ENCODE data around the gene TM9SF4. TPM values are rescaled to one million over a fixed set of nuclear protein-coding genes. Genes with fewer than 3 reads are reported as not detected.

The TM9SF4 gene
- total and polyA plus RNA-seq, 2 of the 8 experiments (the other 6 are each of a cell fraction or from before 2014, with no cell fraction given): 38.4 to 68.7 TPM

DNA sequence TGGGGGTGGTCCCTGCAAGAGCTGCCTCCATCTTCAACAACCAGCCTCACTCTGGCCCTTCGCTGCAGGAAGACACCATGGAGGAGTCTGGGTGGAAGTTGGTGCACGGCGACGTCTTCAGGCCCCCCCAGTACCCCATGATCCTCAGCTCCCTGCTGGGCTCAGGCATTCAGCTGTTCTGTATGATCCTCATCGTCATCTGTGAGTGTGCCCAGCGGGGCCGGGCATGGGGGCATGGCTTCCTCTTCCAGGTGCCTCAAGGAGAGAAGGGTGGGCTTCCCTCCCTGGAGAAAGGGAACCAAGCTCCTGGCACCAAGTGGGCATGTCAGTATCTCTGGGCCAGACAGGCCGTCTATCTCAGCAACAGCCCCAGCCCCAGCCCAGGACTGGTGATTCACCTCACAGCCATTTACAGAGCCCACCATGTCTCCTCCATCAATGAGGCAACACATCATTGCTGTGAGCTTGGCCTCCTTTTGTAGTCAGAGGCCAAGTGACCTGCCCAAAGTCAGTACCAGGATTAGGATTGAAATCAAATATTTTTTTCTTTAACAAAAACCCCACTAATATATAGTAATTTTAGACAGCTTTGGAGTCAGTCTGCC is 40.2 kb downstream of the TM9SF4 start:
- H2BK120ac ChIP-seq (replicated peaks; ENCODE audit: low read depth, low read length): no peak overlapping the region
- no peak overlapping the region for H2AK5ac ChIP-seq (ENCODE audit: low read depth, low read length)
- no peak overlapping the region for H2BK5ac ChIP-seq (ENCODE audit: low read depth, low read length)
- no peak overlapping the region for H3K4me3 ChIP-seq (ENCODE audit: extremely low read depth in 1 of 4, insufficient read depth in 2 of 4, low read depth in 3 of 4, low read length in 4 of 4)
- peaks cover 2% of the 10 kb centered on the region in 2 experiments for H4K20me1 ChIP-seq (replicated peaks in 1 of 2; ENCODE audit: control insufficient read depth in 1 of 2, insufficient read depth in 2 of 2, low read length in 2 of 2)
- H3K79me2 ChIP-seq (ENCODE audit: control insufficient read depth in 1 of 2, insufficient read depth in 2 of 2, low read length in 2 of 2): no peaks in the 10 kb centered on the region
- no peak overlapping the region for H4K91ac ChIP-seq (replicated peaks; ENCODE audit: insufficient read length, low read length)
- no peak overlapping the region for H3K56ac ChIP-seq (replicated peaks; ENCODE audit: insufficient read length, low read depth, low read length)
- no peaks in the 10 kb centered on the region for H3K79me1 ChIP-seq (ENCODE audit: low read depth, low read length)
- no peak overlapping the region for H3K23ac ChIP-seq (ENCODE audit: insufficient read length)
- ChIA-PET POLR2A (ENCODE audit: partially characterized antibody) (no interaction called here), CTCF (ENCODE audit: partially characterized antibody) (interaction anchor here (1.0 kb wide), 1 partner anchor 326 kb away, joined by 4 read pairs; no protein-coding TSS in a partner anchor)
- H3K9ac ChIP-seq (replicated peaks in 1 of 4; ENCODE audit: extremely low read depth in 1 of 4, low read depth in 3 of 4, low read length in 3 of 4): no peak overlapping the region; a peak in 1 of 7 replicates
- H3K4me2 ChIP-seq (ENCODE audit: insufficient read depth in 1 of 2, low read depth in 2 of 2, low read length in 2 of 2): no peak overlapping the region
- no peaks in the 10 kb centered on the region for H3K4me1 ChIP-seq (replicated peaks in 1 of 4; ENCODE audit: control insufficient read depth in 3 of 4, insufficient read depth in 4 of 4, low read length in 3 of 4)
- H3K36me3 ChIP-seq (ENCODE audit: control insufficient read depth in 2 of 4, insufficient read depth in 4 of 4, low read length in 3 of 4): peaks cover 36 to 59% (median 47%) of the 10 kb centered on the region in 4 experiments
- H4K5ac ChIP-seq (ENCODE audit: insufficient read length, low read depth, low read length): no peak overlapping the region
- no peaks in the 10 kb centered on the region for H3K23me2 ChIP-seq (ENCODE audit: low read depth, low read length)
- H3K27me3 ChIP-seq (replicated peaks in 1 of 4; ENCODE audit: control insufficient read depth in 3 of 4, extremely low read depth in 1 of 4, insufficient read depth in 3 of 4, low read length in 3 of 4): no peaks in the 10 kb centered on the region; a peak in 1 of 7 replicates
- FAIRE-seq: no peak
- H3K18ac ChIP-seq (ENCODE audit: extremely low read depth, low read length): no peak overlapping the region
- H2BK15ac ChIP-seq (ENCODE audit: low read length): no peak overlapping the region
- H3K9me3 ChIP-seq (ENCODE audit: insufficient read depth in 2 of 2, low read depth in 1 of 2, low read length in 1 of 2): no peaks in the 10 kb centered on the region
- H3K27ac ChIP-seq (ENCODE audit: low read depth, low read length): no peak overlapping the region
- H2BK12ac ChIP-seq (ENCODE audit: low read depth, low read length): no peak overlapping the region
- H3K14ac ChIP-seq (ENCODE audit: insufficient read length): no peak overlapping the region
- H2BK20ac ChIP-seq (ENCODE audit: low read length): no peak overlapping the region
- no peak overlapping the region for H4K8ac ChIP-seq (ENCODE audit: extremely low read depth, insufficient read depth, low read length)
- DNase-seq (ENCODE audit: low read depth in 1 of 2, low spot score in 2 of 2): no peak
- 91% methylated on average over 8 of the region's 8 CpGs; no CpG with 5 or more reads in 1 of the 2 experiments for WGBS, 2 experiments (ENCODE audit: extremely low coverage in 1 of 2, insufficient coverage in 1 of 2, insufficient read length in 1 of 2, insufficient replicate concordance in 2 of 2, low coverage in 1 of 2, low lambda C conversion rate in 2 of 2, missing lambda C conversion rate in 1 of 2)
- no peak overlapping the region for H2AFZ ChIP-seq (ENCODE audit: low read length)
- H3K4ac ChIP-seq (replicated peaks; ENCODE audit: insufficient read length, low read depth, low read length): no peak overlapping the region
- TF ChIP-seq SP1 (IDR thresholded peaks at IDR 0.05; ENCODE audit: low read depth, low read length) (no peak), CHD1 (IDR thresholded peaks at IDR 0.05; ENCODE audit: low read depth, low read length) (no peak), SIRT6 (IDR thresholded peaks at IDR 0.05; ENCODE audit: low read length) (no peak), KDM4A (IDR thresholded peaks at IDR 0.05; ENCODE audit: low read depth, low read length, severe bottlenecking) (no peak), PHF8 (conservative IDR thresholded peaks at IDR 0.05; ENCODE audit: low read depth, low read length) (no peak), CEBPB (IDR thresholded peaks at IDR 0.05; ENCODE audit: low read depth, low read length) (no peak), BRCA1 (IDR thresholded peaks at IDR 0.05; ENCODE audit: low read depth, low read length) (no peak), TBP (IDR thresholded peaks at IDR 0.05; ENCODE audit: low read depth, low read length) (no peak), CREB1 (IDR thresholded peaks at IDR 0.05) (no peak), TAF7 (optimal IDR thresholded peaks at IDR 0.05; ENCODE audit: borderline replicate concordance, low read depth, low read length) (no peak), CBX8 (IDR thresholded peaks at IDR 0.05; ENCODE audit: borderline replicate concordance, low read depth, low read length) (no peak), HDAC6 (IDR thresholded peaks at IDR 0.05; ENCODE audit: low read depth, low read length) (no peak), HDAC2 (IDR thresholded peaks at IDR 0.05; ENCODE audit: borderline replicate concordance in 1 of 2, low read depth in 2 of 2, low read length in 2 of 2) (no peak)

All from H1 (cell line).